K562 (cell line): ENCODE data around the gene ARSK. TPM values are rescaled to one million over a fixed set of nuclear protein-coding genes. Genes with fewer than 3 reads are reported as not detected.
A peak's percentile ranks its signal among the peaks of the same experiment; 100 is the strongest.

ENCODE experiments used
- ATAC-seq: fragments of 200-7000 bp; cut with Tn5 transposase; 3 replicates; pipeline ENCODE4 v1.9.1; 2020; ENCODE audit warnings: moderate library complexity
- BruUV-seq: library from RNA; stranded (reverse); fragments of 400-500 nt; replicated peaks from 2 replicates; lab custom pipeline; 2021; lab: Mats Ljungman, UMichigan
- CTCF ChIA-PET: fragments of 300-600 bp; formaldehyde crosslinking; extraction: SDS; loops from one replicate; lab custom pipeline; 2021; ENCODE audit warnings: low intra/inter-chr PET ratio; lab: Yijun Ruan, JAX
- POLR2A ChIA-PET: fragments of 300-600, 350-650 bp; sonication (Branson Sonifier 250); formaldehyde crosslinking; extraction: SDS; loops from one replicate; lab custom pipeline; 2021; ENCODE audit warnings: antibody characterized with exemption, inconsistent platforms; lab: Yijun Ruan, JAX
- DNase-seq, 4 experiments: peaks; one replicate each; pipeline versions ENCODE4 v3.0.0 to v3.0.0-alpha.2; 2011 to 2018; ENCODE audit warnings: low spot score in 3 of 4, mixed read lengths in 3 of 4; ENCODE audit errors: extremely low read depth in 1 of 4
- FAIRE-seq: peaks from 2 replicates; lab custom pipeline; 2011; peaks lifted over from hg19 to GRCh38; lab: Jason Lieb, UNC
- H2AFZ ChIP-seq: 2 replicates; pipeline ENCODE4 v1.6.0; 2011; ENCODE audit warnings: low read depth, low read length, control low read depth, inconsistent platforms
- H3K27ac ChIP-seq: fragments of 200-600 bp; 3 replicates; pipeline ENCODE4 v1.8.0; 2011; ENCODE audit warnings: low read depth, mild to moderate bottlenecking, control low read depth, inconsistent platforms, low read length, moderate library complexity, mixed read lengths; ENCODE audit errors: extremely low read depth
- H3K27me3 ChIP-seq, 2 experiments: fragments of 300-600 bp in 1 of 2; 2 replicates in 1 of 2; 3 replicates in 1 of 2; pipeline versions ENCODE4 v1.6.0 to v1.8.0; 2011; ENCODE audit warnings: inconsistent platforms in 2 of 2, low read length in 2 of 2, mild to moderate bottlenecking in 1 of 2, mixed read lengths in 1 of 2, moderate library complexity in 1 of 2; ENCODE audit not compliant: control insufficient read depth in 2 of 2, insufficient read depth in 2 of 2
- H3K36me3 ChIP-seq: fragments of 300-600 bp; 3 replicates; pipeline ENCODE4 v1.8.0; 2011; ENCODE audit warnings: mild to moderate bottlenecking, low read length, inconsistent platforms; ENCODE audit not compliant: control insufficient read depth, insufficient read depth
- H3K4me1 ChIP-seq, 2 experiments: fragments of 200-600 bp in 1 of 2; replicated peaks in 1 of 2; 2 replicates in 1 of 2; 3 replicates in 1 of 2; pipeline versions ENCODE4 v1.5.1 to v1.8.0; 2011; ENCODE audit warnings: inconsistent platforms in 2 of 2, low read length in 2 of 2, mild to moderate bottlenecking in 1 of 2, mixed read lengths in 1 of 2, moderate library complexity in 1 of 2; ENCODE audit not compliant: control insufficient read depth in 2 of 2, insufficient read depth in 2 of 2
- H3K4me2 ChIP-seq: 2 replicates; pipeline ENCODE4 v1.6.1; 2011; ENCODE audit warnings: low read length, control low read depth, inconsistent platforms, mixed read lengths; ENCODE audit not compliant: insufficient read depth
- H3K4me3 ChIP-seq: fragments of 200-600 bp; sonication (generic), shearing (Covaris generic); 2 replicates; pipeline ENCODE4 v1.5.1; 2016; ENCODE audit warnings: control low read depth, inconsistent platforms
- H3K79me2 ChIP-seq: fragments of 200-600 bp; 3 replicates; pipeline ENCODE4 v1.8.0; 2011; ENCODE audit warnings: low read length, inconsistent platforms; ENCODE audit not compliant: control insufficient read depth, insufficient read depth
- H3K9ac ChIP-seq, 2 experiments: 2 replicates each; pipeline versions ENCODE4 v1.6.0 to v1.6.1; 2011; ENCODE audit warnings: low read depth in 2 of 2, low read length in 2 of 2, control low read depth in 1 of 2, inconsistent platforms in 1 of 2, mild to moderate bottlenecking in 1 of 2, mixed read lengths in 1 of 2; ENCODE audit not compliant: insufficient read depth in 1 of 2
- H3K9me1 ChIP-seq: one replicate; pipeline ENCODE4 v1.6.0; 2011; ENCODE audit warnings: inconsistent platforms, mild to moderate bottlenecking, low read length, moderate library complexity; ENCODE audit not compliant: control insufficient read depth, insufficient read depth
- H3K9me3 ChIP-seq: replicated peaks from 2 replicates; pipeline ENCODE4 v1.5.1; 2011; ENCODE audit warnings: low read depth, low read length, inconsistent platforms; ENCODE audit not compliant: control insufficient read depth, insufficient read depth
- H4K20me1 ChIP-seq: replicated peaks from 2 replicates; pipeline ENCODE4 v1.6.1; 2011; ENCODE audit warnings: low read length, inconsistent platforms, mixed read lengths; ENCODE audit not compliant: control insufficient read depth, insufficient read depth
- EP400 ChIP-seq: fragments of 450-650 bp; IDR thresholded peaks from 2 replicates; pipeline ENCODE4 v1.6.1; 2017; ENCODE audit warnings: antibody characterized with exemption, mild to moderate bottlenecking, moderate library complexity
- KDM1A ChIP-seq, 2 experiments: fragments of 450-650 bp; IDR thresholded peaks; 2 replicates each; pipeline ENCODE4 v1.6.1; 2016; ENCODE audit warnings: mild to moderate bottlenecking in 2 of 2
- NCOA6 ChIP-seq: fragments of 450-650 bp; IDR thresholded peaks from 2 replicates; pipeline ENCODE4 v1.6.1; 2017; ENCODE audit warnings: mild to moderate bottlenecking
- POLR2AphosphoS5 ChIP-seq: IDR thresholded peaks from 2 replicates; pipeline ENCODE4 v1.6.1; 2011; ENCODE audit warnings: mild to moderate bottlenecking, low read depth, low read length, moderate library complexity; ENCODE audit not compliant: control insufficient read depth, insufficient read depth
- PURB ChIP-seq: sonication (generic); formaldehyde crosslinking; IDR thresholded peaks from 2 replicates; pipeline ENCODE4 v1.9.0; 2021; ENCODE audit warnings: low read depth, mild to moderate bottlenecking, missing genetic modification reagents
- RBFOX2 ChIP-seq: fragments of 200-400 bp; formaldehyde crosslinking; IDR thresholded peaks from 2 replicates; pipeline ENCODE4 v1.6.1; 2017; ENCODE audit warnings: low read depth, mild to moderate bottlenecking, low read length, moderate library complexity
- ZNF165 ChIP-seq: fragments of 250-450 bp; sonication (Bioruptor Pico); IDR thresholded peaks from 2 replicates; pipeline ENCODE4 v1.4.0; 2020; ENCODE audit warnings: borderline replicate concordance
- ZNF830 ChIP-seq: fragments of 250-450 bp; sonication (Bioruptor Pico); IDR thresholded peaks from 2 replicates; pipeline ENCODE4 v1.5.0; 2021; ENCODE audit warnings: mild to moderate bottlenecking
- WGBS: fragments of 100-300 bp; shearing (Covaris generic); methylation state at CpG from one replicate; pipeline ENCODE4 v1.1.6; 2016; ENCODE audit warnings: low coverage, mixed read lengths; ENCODE audit not compliant: insufficient coverage; ENCODE audit errors: missing lambda C conversion rate; 5-methylcytosine and 5-hydroxymethylcytosine counted together
- in situ Hi-C: fragments of 300-500 bp; cut with MboI; formaldehyde crosslinking; loops from 4 replicates; pipeline ENCODE4 v1.15.0; 2018; ENCODE audit warnings: inconsistent platforms, mixed read lengths
- intact Hi-C: fragments of 100-400 bp; cut with micrococcal nuclease; formaldehyde crosslinking; loops from 2 replicates; pipeline ENCODE4 v1.14.2; 2022
- polyA plus RNA-seq, 8 experiments: library from polyadenylated mRNA; depleted of rRNA in 4 of 8; stranded (reverse) in 5 of 8; unstranded in 3 of 8; fragments of >200 nt; fragmentation: Nextera tagmentation in 2 of 8; fragmentation: Illumina TruSeq in 1 of 8; extraction: Ambion mirVana in 2 of 8; extraction: Trizol in 1 of 8; gene quantifications; 2 replicates each; pipeline versions ENCODE4 v1.2.1 to v1.2.3, GENCODE V29; 2011 to 2014; ENCODE audit warnings: inconsistent platforms in 1 of 8, missing spikeins in 1 of 8
- total RNA-seq, 7 experiments: library from RNA; depleted of rRNA in 6 of 7; stranded (reverse); fragments of >200 nt in 6 of 7; fragmentation: Illumina TruSeq in 2 of 7; extraction: Trizol in 2 of 7; gene quantifications; 2 replicates each; pipeline versions ENCODE4 v1.2.1 to v1.2.3, GENCODE V29; 2011 to 2021; ENCODE audit warnings: low replicate concordance in 1 of 7
- TF ChIP-seq, protein P1 (sequence below): fragments of 450-650 bp; formaldehyde crosslinking; IDR thresholded peaks from 2 replicates; pipeline ENCODE4 v1.4.0; 2020; ENCODE audit warnings: mild to moderate bottlenecking, moderate library complexity
- TF ChIP-seq, protein P2 (sequence below): sonication (generic); formaldehyde crosslinking; IDR thresholded peaks from 2 replicates; pipeline ENCODE4 v1.8.1; 2022; ENCODE audit warnings: missing genetic modification reagents
- TF ChIP-seq, protein P3 (sequence below), 2 experiments: fragments of 250-450 bp in 1 of 2; fragments of 450-650 bp in 1 of 2; sonication (Bioruptor Pico) in 1 of 2; IDR thresholded peaks; 2 replicates each; pipeline versions ENCODE4 v1.6.1 to v1.8.0; 2016 to 2021; ENCODE audit warnings: mild to moderate bottlenecking in 2 of 2, moderate library complexity in 2 of 2, missing compliant biosample characterization in 1 of 2, missing genetic modification characterization in 1 of 2

ARSK gene
- total and polyA plus RNA-seq, 9 of the 15 experiments (the other 6 are each of a cell fraction or from before 2014, with no cell fraction given) = 2.7 to 9.4 (median 7.1) TPM

DNA sequence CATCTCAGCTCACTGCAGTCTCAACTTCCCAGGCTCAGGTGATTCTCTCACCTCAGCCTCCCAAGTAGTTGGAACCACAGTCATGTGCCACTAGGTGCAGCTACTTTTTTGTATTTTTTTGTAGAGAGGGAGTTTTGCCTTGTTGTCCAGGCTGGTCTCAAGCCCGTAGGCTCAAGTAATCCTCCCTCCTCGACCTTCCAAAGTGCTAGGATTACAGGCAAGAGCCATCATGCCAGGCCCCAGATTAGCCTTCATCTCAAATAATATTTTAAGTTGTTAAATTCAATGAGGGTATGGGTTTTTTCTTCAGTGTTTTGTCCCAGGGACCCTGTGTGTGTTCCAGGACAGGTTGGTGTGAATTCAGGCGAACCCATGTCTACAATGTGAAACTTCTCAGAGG, 79.2 kb downstream of the ARSK start (continued):
- TF ChIP-seq, protein P1, sequence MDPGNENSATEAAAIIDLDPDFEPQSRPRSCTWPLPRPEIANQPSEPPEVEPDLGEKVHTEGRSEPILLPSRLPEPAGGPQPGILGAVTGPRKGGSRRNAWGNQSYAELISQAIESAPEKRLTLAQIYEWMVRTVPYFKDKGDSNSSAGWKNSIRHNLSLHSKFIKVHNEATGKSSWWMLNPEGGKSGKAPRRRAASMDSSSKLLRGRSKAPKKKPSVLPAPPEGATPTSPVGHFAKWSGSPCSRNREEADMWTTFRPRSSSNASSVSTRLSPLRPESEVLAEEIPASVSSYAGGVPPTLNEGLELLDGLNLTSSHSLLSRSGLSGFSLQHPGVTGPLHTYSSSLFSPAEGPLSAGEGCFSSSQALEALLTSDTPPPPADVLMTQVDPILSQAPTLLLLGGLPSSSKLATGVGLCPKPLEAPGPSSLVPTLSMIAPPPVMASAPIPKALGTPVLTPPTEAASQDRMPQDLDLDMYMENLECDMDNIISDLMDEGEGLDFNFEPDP (CRISPR knock-in tag) = no peak
- TF ChIP-seq, protein P2, sequence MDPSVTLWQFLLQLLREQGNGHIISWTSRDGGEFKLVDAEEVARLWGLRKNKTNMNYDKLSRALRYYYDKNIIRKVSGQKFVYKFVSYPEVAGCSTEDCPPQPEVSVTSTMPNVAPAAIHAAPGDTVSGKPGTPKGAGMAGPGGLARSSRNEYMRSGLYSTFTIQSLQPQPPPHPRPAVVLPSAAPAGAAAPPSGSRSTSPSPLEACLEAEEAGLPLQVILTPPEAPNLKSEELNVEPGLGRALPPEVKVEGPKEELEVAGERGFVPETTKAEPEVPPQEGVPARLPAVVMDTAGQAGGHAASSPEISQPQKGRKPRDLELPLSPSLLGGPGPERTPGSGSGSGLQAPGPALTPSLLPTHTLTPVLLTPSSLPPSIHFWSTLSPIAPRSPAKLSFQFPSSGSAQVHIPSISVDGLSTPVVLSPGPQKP (CRISPR knock-in tag) = no peak
- no peak for TF ChIP-seq ZNF830
- no peak for TF ChIP-seq POLR2AphosphoS5
- no peak for TF ChIP-seq RBFOX2
- TF ChIP-seq PURB = no peak

DNA sequence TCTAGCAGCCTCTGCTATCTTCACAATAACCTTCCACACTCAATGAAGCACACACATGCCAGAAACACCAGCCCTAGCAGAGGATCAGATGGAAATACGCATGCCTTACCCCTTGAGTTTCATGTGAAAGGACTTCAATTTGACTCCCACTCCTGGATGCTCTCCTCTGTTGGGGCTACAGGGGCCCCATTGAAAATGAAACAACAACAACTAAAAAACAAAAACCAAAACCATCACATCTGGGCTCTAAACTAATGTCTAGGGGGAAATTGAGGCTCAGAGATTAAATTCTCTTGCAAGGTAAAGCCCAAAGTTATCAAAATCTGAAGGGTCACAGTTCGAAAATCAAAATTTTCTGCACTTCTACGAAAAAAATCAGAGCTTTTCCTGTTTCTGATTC, 83.7 kb downstream of the ARSK start:
- ATAC-seq = no peak
- WGBS = 18% methylated on average over 3 of the region's 3 CpGs
- no peak for DNase-seq
- H3K36me3 ChIP-seq = no peaks in the 10 kb centered on the region
- no peak for FAIRE-seq
- H3K9ac ChIP-seq = no peak overlapping the region
- no peaks in the 10 kb centered on the region for H3K27me3 ChIP-seq
- POLR2A ChIA-PET = no interaction called here
- no peaks in the 10 kb centered on the region for H4K20me1 ChIP-seq
- intact Hi-C loops = no loop called here
- H3K79me2 ChIP-seq = no peaks in the 10 kb centered on the region
- no peak overlapping the region for H3K27ac ChIP-seq
- no peaks in the 10 kb centered on the region for H3K9me1 ChIP-seq
- in situ Hi-C loops = loop anchor here (5.0 to 25.0 kb wide), 2 partner anchors 209 to 699 kb away; no protein-coding TSS in a partner anchor
- BruUV-seq = no TSS peak
- no peaks in the 10 kb centered on the region for H3K9me3 ChIP-seq
- H3K4me1 ChIP-seq = peaks cover 0 to 9% of the 10 kb centered on the region in 2 experiments; a peak in 4 of 5 replicates
- CTCF ChIA-PET = no interaction called here
- no peak overlapping the region for H2AFZ ChIP-seq
- no peak overlapping the region for H3K4me2 ChIP-seq
- no peak overlapping the region for H3K4me3 ChIP-seq
- TF ChIP-seq NCOA6 (no peak), KDM1A (IDR thresholded peaks at IDR 0.05) (peak in 1 of 2 experiments; percentile 48; a peak in 1 of 4 replicates), EP400 (no peak), ZNF165 (CRISPR knock-in tag) (no peak)
- TF ChIP-seq, protein P3, sequence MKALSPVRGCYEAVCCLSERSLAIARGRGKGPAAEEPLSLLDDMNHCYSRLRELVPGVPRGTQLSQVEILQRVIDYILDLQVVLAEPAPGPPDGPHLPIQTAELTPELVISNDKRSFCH (CRISPR knock-in tag; IDR thresholded peaks at IDR 0.05) = no peak
- TF ChIP-seq, protein P3 (tag; IDR thresholded peaks at IDR 0.05) = no peak
